WTC11 (cell line): ENCODE data around the gene EXOSC1.

ENCODE experiments used
- KAT7 ChIP-seq: sonication (generic); formaldehyde crosslinking; IDR thresholded peaks from 2 replicates; pipeline ENCODE4 v1.8.1; 2023; ENCODE audit warnings: missing genetic modification reagents, mild to moderate bottlenecking, borderline replicate concordance
- TF ChIP-seq, protein P1 (sequence below): sonication (generic); formaldehyde crosslinking; IDR thresholded peaks from 2 replicates; pipeline ENCODE4 v1.8.0; 2022; ENCODE audit warnings: mild to moderate bottlenecking, missing genetic modification reagents
- TF ChIP-seq, protein P2 (sequence below): fragments of 200-600 bp; IDR thresholded peaks from 2 replicates; pipeline ENCODE4 v1.8.0; 2022; ENCODE audit warnings: antibody characterized with exemption

DNA sequence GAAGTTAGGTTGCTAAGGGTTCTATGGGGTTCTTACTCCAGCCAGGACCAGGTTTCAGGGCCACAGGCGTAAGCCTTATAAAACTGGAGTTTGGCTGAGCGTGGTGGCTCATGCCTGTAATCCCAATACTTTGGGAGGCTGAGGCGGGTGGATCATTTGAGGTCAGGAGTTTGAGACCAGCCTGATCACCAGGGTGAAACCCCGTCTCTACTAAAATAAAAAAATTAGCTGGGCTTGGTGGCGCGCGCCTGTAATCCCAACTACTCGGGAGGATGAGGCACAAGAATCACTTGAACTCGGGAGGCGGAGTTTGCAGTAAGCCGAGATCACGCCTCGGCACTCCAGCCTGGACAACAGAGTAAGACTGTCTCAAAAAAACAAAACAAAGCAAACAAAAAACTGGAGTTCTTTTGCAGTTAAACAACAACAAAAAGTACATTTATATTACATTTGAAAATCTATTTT, 44.3 kb downstream of the EXOSC1 start:
- TF ChIP-seq, protein P1, sequence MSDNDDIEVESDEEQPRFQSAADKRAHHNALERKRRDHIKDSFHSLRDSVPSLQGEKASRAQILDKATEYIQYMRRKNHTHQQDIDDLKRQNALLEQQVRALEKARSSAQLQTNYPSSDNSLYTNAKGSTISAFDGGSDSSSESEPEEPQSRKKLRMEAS, result no peak; the same call in 1 of the 2 replicates
- no peak for TF ChIP-seq KAT7 (CRISPR knock-in tag)
- TF ChIP-seq, protein P2, sequence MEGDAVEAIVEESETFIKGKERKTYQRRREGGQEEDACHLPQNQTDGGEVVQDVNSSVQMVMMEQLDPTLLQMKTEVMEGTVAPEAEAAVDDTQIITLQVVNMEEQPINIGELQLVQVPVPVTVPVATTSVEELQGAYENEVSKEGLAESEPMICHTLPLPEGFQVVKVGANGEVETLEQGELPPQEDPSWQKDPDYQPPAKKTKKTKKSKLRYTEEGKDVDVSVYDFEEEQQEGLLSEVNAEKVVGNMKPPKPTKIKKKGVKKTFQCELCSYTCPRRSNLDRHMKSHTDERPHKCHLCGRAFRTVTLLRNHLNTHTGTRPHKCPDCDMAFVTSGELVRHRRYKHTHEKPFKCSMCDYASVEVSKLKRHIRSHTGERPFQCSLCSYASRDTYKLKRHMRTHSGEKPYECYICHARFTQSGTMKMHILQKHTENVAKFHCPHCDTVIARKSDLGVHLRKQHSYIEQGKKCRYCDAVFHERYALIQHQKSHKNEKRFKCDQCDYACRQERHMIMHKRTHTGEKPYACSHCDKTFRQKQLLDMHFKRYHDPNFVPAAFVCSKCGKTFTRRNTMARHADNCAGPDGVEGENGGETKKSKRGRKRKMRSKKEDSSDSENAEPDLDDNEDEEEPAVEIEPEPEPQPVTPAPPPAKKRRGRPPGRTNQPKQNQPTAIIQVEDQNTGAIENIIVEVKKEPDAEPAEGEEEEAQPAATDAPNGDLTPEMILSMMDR, result no peak
